Ovary (tissue), 9 donors: ENCODE data around the gene RPIA. TPM values are rescaled to one million over a fixed set of nuclear protein-coding genes. Genes with fewer than 3 reads are reported as not detected.

Source experiments
- DNase-seq, 5 donors: peaks; one replicate each; pipeline ENCODE4 v3.0.0-alpha.2; 2019 to 2020
- H3K27ac ChIP-seq, 2 donors: fragments of 200-600 bp; one replicate each; pipeline versions ENCODE4 v1.5.1 to v1.8.0; 2019 to 2022
- H3K27me3 ChIP-seq: fragments of 200-600 bp; one replicate; pipeline ENCODE4 v1.8.0; 2022
- H3K36me3 ChIP-seq: fragments of 200-600 bp; sonication (generic); one replicate; pipeline ENCODE4 v1.5.1; 2019
- H3K4me1 ChIP-seq: one replicate; pipeline ENCODE4 v1.8.1; 2013; ENCODE audit warnings: mild to moderate bottlenecking, moderate library complexity; ENCODE audit not compliant: insufficient read depth
- H3K4me3 ChIP-seq: fragments of 200-600 bp; sonication (generic); one replicate; pipeline ENCODE4 v1.5.1; 2017
- H3K9me3 ChIP-seq, 2 donors: fragments of 200-600 bp in 1 of 2; sonication (generic) in 1 of 2; one replicate each; pipeline versions ENCODE4 v1.5.1 to v1.8.1; 2013 to 2019; ENCODE audit warnings: mild to moderate bottlenecking in 1 of 2, moderate library complexity in 1 of 2
- CTCF ChIP-seq, 3 donors: fragments of 450-650 bp in 2 of 3; fragments of 200-600 bp in 1 of 3; IDR thresholded peaks; one replicate each; pipeline versions ENCODE4 v1.5.1 to v1.8.0; 2016 to 2022; ENCODE audit warnings: antibody characterized with exemption in 3 of 3, mild to moderate bottlenecking in 1 of 3
- EP300 ChIP-seq: sonication (generic); formaldehyde crosslinking; IDR thresholded peaks from one replicate; pipeline ENCODE4 v1.6.1; 2017; ENCODE audit warnings: antibody characterized with exemption
- POLR2A ChIP-seq: fragments of 450-650 bp; IDR thresholded peaks from one replicate; pipeline ENCODE4 v1.6.1; 2017; ENCODE audit warnings: antibody characterized with exemption, mild to moderate bottlenecking, moderate library complexity
- WGBS, 3 donors: extraction: QIAGEN DNeasy Blood & Tissue Kit in 1 of 3; methylation state at CpG; one replicate each; pipeline versions ENCODE4 v1.1.5 to v1.1.7; 2013 to 2017; 5-methylcytosine and 5-hydroxymethylcytosine counted together
- intact Hi-C, 4 donors: fragments of 100-400 bp; cut with DNase I; formaldehyde crosslinking; loops; one replicate each; pipeline versions ENCODE4 v1.11.0 to v1.15.1; 2022 to 2023
- polyA plus RNA-seq, 2 donors: library from polyadenylated mRNA; stranded (reverse); fragments of 200-250 nt in 1 of 2; fragments of 350-450 nt in 1 of 2; fragmentation: Illumina TruSeq in 1 of 2; extraction: RNeasy Lipid Tissue Mini Kit (QIAGEN cat#74804) in 1 of 2; gene quantifications; one replicate each; pipeline ENCODE4 v1.2.3, GENCODE V29; 2013 to 2014
- total RNA-seq, 7 donors: library from RNA; depleted of rRNA in 2 of 7; stranded (reverse); fragments of >200 nt in 2 of 7; fragmentation: NEBNext Ultra II Directional in 3 of 7; extraction: Animal tissue kit (Norgen Biotek cat#: 25700) in 3 of 7; gene quantifications; one replicate each; pipeline versions ENCODE4 v1.1.0 to v1.2.4, GENCODE V29; 2016 to 2023
- donor health status: DM: no; HTN: no; CAD: no; lungs with moderate emphysema.
- donor health status: DM: no; HTN: no; CAD: no.
- donor health status: Bipolar disorder and iron deficiency.
- donor health status: DM: yes; HTN: yes; CAD: no.
- donor health status: DM: no; HTN: no; CAD: no.
- donor health status: DM: yes; HTN: yes; CAD: no.

The RPIA gene
- total and polyA plus RNA-seq, 9 donors, result 10.4 to 19.3 (median 15.4) TPM

GRCh38 chr2:88667219-88667618, 24.3 kb upstream of the RPIA start:
- Histone ChIP-seq H3K9me3 (no peaks in the 10 kb centered on the region), H3K27me3 (no peaks in the 10 kb centered on the region), H3K4me3 (no peak overlapping the region), H3K4me1 (no peaks in the 10 kb centered on the region), H3K36me3 (no peaks in the 10 kb centered on the region), H3K27ac (no peak overlapping the region)
- DNase-seq, result no peak
- TF ChIP-seq CTCF (IDR thresholded peaks at IDR 0.05) (no peak), EP300 (no peak), POLR2A (no peak)
- intact Hi-C loops, result no loop called here
- 82 to 87% (median 86%) methylated on average over 2 of the region's 2 CpGs for WGBS, 3 donors

- no peak for DNase-seq
- H3K9me3 ChIP-seq, result no peaks in the 10 kb centered on the region
- 85 to 90% (median 88%) methylated on average over 2 of the region's 2 CpGs for WGBS, 3 donors
- TF ChIP-seq EP300, result no peak
- no peak for TF ChIP-seq CTCF (IDR thresholded peaks at IDR 0.05)
- TF ChIP-seq POLR2A, result no peak
- intact Hi-C loops, result loop anchor here in 1 of 4 donors (2.0 kb wide), 1 partner anchor 78 kb away; no protein-coding TSS in a partner anchor
- no peaks in the 10 kb centered on the region for H3K27me3 ChIP-seq
- no peaks in the 10 kb centered on the region for H3K36me3 ChIP-seq
- H3K27ac ChIP-seq, result no peak overlapping the region
- no peak overlapping the region for H3K4me3 ChIP-seq
- H3K4me1 ChIP-seq, result no peaks in the 10 kb centered on the region
Measured at GRCh38 chr2:88668862-88669261, 22.6 kb upstream of the RPIA start.

- Histone ChIP-seq H3K4me1 (no peaks in the 10 kb centered on the region), H3K27me3 (no peaks in the 10 kb centered on the region), H3K36me3 (no peaks in the 10 kb centered on the region), H3K4me3 (no peak overlapping the region), H3K27ac (no peak overlapping the region), H3K9me3 (no peaks in the 10 kb centered on the region)
- TF ChIP-seq EP300 (no peak), CTCF (IDR thresholded peaks at IDR 0.05) (no peak), POLR2A (no peak)
- DNase-seq, result no peak
- 60 to 65% (median 61%) methylated on average over 6 of the region's 6 CpGs for WGBS, 3 donors
- intact Hi-C loops, result loop anchor here in 3 of 4 donors (2.0 to 10.0 kb wide), 4 partner anchors 72 to 475 kb away; no protein-coding TSS in a partner anchor
Measured at GRCh38 chr2:88669482-88670214, 21.8 kb upstream of the RPIA start.

- H3K27ac ChIP-seq, result no peak overlapping the region
- H3K4me3 ChIP-seq, result no peak overlapping the region
- no peaks in the 10 kb centered on the region for H3K36me3 ChIP-seq
- H3K9me3 ChIP-seq, result no peaks in the 10 kb centered on the region
- no peak for DNase-seq
- H3K27me3 ChIP-seq, result no peaks in the 10 kb centered on the region
- H3K4me1 ChIP-seq, result no peaks in the 10 kb centered on the region
- WGBS, 3 donors, result 38 to 42% (median 39%) methylated on average over 11 of the region's 11 CpGs
- TF ChIP-seq POLR2A (no peak), EP300 (no peak), CTCF (IDR thresholded peaks at IDR 0.05) (peak in 2 of 3 donors; percentile 44 to 79)
- intact Hi-C loops, result loop anchor here in 3 of 4 donors (5.0 to 10.0 kb wide), 3 partner anchors 75 to 477 kb away; no protein-coding TSS in a partner anchor
Measured at GRCh38 chr2:88671786-88672427, 19.6 kb upstream of the RPIA start.
